GM12864 (cell line): Measurements from ENCODE around the gene PLEK.

Experiments
- DNase-seq: peaks from one replicate; pipeline ENCODE4 v3.0.0-alpha.2; 2011; ENCODE audit warnings: low read depth
- H3K4me3 ChIP-seq: 2 replicates; pipeline ENCODE4 v1.5.1; 2011; ENCODE audit warnings: mild to moderate bottlenecking, low read depth, low read length, control low read depth
- TF ChIP-seq, protein P1 (sequence below): IDR thresholded peaks from 2 replicates; pipeline ENCODE4 v1.5.1; 2011; ENCODE audit warnings: low read depth, mild to moderate bottlenecking, moderate library complexity, low read length, control low read depth, inconsistent platforms; ENCODE audit errors: missing control alignments

The PLEK gene

DNA sequence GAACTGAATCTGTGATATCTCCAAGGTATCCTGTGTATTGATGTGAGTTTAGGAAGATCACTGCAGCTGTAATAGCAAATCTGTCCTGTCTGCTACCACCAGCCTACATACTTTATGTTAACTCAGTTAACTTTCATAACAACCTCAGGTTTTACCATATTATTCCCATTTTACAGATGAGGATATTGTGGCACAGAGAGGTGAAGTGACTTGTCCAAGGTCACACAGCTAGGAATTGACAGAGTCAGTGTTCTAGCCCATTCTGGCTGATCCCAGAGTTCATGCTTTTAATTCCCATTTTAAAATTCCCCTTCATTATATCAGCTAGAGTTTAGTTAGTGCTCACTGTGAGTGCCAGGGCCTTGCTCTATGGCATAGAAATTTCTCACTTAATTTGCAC is 49.4 kb downstream of the PLEK start:
- H3K4me3 ChIP-seq, result no peak overlapping the region
- no peak for DNase-seq
- TF ChIP-seq, protein P1, sequence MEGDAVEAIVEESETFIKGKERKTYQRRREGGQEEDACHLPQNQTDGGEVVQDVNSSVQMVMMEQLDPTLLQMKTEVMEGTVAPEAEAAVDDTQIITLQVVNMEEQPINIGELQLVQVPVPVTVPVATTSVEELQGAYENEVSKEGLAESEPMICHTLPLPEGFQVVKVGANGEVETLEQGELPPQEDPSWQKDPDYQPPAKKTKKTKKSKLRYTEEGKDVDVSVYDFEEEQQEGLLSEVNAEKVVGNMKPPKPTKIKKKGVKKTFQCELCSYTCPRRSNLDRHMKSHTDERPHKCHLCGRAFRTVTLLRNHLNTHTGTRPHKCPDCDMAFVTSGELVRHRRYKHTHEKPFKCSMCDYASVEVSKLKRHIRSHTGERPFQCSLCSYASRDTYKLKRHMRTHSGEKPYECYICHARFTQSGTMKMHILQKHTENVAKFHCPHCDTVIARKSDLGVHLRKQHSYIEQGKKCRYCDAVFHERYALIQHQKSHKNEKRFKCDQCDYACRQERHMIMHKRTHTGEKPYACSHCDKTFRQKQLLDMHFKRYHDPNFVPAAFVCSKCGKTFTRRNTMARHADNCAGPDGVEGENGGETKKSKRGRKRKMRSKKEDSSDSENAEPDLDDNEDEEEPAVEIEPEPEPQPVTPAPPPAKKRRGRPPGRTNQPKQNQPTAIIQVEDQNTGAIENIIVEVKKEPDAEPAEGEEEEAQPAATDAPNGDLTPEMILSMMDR, result no peak

DNA sequence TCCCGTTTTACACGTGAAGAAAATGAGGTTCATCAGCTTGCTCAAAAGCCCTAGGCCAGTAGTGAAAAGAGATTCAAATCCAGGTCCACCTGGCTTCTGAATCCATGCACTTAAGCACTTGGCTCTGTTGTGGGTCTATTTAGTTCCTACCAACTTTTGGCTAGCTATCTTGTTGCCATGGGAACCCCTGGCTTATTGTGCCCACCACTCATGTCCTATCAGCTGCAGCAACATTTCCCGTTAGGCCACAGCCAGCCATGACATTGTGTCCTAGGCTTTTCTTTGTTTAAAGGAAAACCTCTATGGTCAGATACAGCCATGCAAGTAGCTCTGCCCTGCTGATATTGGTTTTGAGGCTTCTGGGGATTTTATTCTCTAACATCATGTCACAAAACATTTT is 49.8 kb downstream of the PLEK start:
- TF ChIP-seq, protein P1, result no peak

DNA sequence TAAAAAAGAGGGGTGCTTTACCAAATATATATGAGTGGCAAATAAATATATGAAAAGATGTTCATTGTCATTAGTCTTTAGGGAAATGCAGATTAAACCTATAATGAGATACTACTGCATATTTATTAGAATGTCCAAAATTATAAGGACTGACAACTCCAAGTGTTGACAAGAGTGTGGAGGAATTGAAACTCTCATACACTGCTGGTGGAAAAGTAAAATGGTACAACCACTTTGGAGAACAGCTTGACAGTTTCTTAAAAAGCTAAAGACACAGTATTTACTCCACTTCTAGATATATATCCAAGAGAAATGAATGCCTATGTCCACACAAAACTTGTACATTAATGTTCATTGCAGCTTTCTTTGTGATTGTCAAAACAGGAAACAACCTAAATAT is 50.4 kb downstream of the PLEK start:
- no peak for DNase-seq
- TF ChIP-seq, protein P1, result no peak
- H3K4me3 ChIP-seq, result no peak overlapping the region

More for the DNA sequence above, 49.8 kb downstream of the PLEK start:
- H3K4me3 ChIP-seq, result no peak overlapping the region
- no peak for DNase-seq

DNA sequence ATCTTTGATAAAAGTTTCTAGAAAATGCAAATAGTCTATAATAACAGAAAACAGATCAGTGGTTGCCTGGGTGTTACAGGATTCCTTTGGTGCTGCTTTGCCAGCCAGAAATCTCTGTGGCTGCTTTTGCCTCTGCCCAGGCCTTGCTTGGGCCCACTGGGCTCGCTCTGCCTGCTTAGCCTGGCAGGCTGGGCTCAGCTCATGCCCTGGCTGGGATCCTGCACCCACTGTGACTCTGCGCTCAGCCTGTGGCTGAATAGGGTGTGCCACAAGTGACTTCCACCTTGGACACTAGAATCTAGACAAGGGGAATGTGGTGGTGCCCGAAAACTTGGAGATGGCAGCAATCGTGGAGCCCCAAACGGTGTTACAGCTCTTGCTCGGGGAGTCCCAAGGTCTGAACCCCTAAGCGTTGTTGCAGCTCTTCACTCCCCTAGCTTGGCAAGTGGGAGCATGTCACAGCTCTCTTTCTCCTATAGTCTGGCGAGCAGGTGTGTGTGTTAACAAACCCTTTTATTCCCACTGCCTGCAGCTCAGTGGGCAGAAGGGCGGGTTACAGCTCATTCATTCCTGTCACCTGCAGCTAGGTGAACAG is 51.1 kb downstream of the PLEK start:
- H3K4me3 ChIP-seq, result no peak overlapping the region
- TF ChIP-seq, protein P1, result no peak
- no peak for DNase-seq

DNA sequence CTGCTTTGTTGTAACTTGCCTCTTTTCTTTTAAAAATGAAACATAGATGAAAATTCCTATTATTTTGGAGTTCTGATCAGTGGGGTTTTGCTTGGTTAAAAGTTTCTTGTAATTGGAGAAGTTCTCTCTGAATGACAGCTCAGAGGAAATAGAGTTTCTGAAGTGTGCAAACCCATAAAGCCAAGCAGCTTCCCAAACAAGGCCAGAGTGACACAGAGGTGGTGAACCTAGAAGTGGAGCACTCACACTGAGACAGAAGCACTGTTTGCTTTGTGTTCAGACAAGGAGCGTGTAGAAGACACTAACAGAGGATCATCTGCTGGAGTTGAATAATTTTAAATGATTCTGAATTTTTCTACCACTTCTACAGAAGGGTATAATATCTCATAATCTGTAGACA is 52.8 kb downstream of the PLEK start:
- TF ChIP-seq, protein P1, result no peak
- no peak for DNase-seq

DNA sequence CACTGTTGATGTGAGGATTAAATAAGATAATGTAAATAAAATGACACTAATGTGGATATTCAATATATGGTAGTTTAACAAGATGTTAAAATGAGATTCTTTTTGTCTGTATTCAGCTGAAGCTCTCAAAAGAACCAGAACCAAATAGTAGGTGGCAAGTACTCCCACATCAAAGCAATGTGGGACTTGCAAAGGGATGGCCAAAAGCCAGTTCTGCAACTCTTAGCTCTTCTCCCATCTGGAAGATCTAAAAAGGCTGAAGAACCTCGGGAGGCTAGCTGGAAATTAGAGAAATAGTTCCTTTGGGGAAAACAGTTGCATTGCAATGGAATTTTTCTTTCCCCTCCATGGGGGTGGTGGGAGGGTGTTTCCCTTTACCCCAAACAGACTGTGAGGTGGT is 53.3 kb downstream of the PLEK start:
- DNase-seq, result no peak
- TF ChIP-seq, protein P1, result no peak
- H3K4me3 ChIP-seq, result no peak overlapping the region

More for the DNA sequence above, 52.8 kb downstream of the PLEK start:
- H3K4me3 ChIP-seq, result no peak overlapping the region

DNA sequence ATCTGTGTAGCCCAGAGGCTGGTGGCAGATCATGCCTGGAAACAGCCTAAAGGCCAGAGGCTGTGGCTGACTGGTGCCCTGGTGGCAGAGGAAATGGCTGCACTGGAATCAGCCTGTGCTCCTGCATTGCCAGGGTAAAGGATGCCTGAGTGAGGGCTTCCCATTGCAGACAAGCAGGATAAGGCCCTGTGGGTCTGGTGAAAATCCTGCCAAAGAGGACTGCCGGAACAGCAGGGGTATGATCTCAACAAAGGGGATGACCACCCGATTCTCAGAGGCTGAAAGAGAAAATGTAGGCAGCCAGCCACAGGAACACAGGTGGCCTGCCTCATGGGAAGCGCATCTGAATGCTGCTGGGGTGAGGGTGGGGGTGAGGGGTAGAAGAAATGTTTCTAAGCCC is 53.8 kb downstream of the PLEK start:
- no peak overlapping the region for H3K4me3 ChIP-seq
- DNase-seq, result no peak
- TF ChIP-seq, protein P1, result peak; percentile 33
